H1 (cell line): Measurements from ENCODE around the gene BTBD9. TPM values are rescaled to one million over a fixed set of nuclear protein-coding genes. Genes with fewer than 3 reads are reported as not detected.

Experiments used
- CTCF ChIA-PET: fragments of 300-600 bp; sonication (Branson Sonifier 250); formaldehyde crosslinking; loops from one replicate; lab custom pipeline; 2021; ENCODE audit not compliant: partially characterized antibody; lab: Charles Lee
- POLR2A ChIA-PET: fragments of 300-600 bp; sonication (Branson Sonifier 250); formaldehyde crosslinking; loops from one replicate; lab custom pipeline; 2021; ENCODE audit warnings: inconsistent platforms; ENCODE audit not compliant: partially characterized antibody; lab: Charles Lee
- DNase-seq, 2 experiments: peaks; one replicate each; pipeline versions ENCODE4 v3.0.0 to v3.0.0-alpha.2; 2010 to 2022; ENCODE audit warnings: low spot score in 2 of 2, low read depth in 1 of 2, mixed read lengths in 1 of 2
- FAIRE-seq: peaks from 2 replicates; lab custom pipeline; 2011; peaks lifted over from hg19 to GRCh38; lab: Jason Lieb, UNC
- H2AFZ ChIP-seq: 2 replicates; pipeline ENCODE4 v1.8.1; 2012; ENCODE audit warnings: low read length, inconsistent platforms
- H2AK5ac ChIP-seq: 2 replicates; pipeline ENCODE4 v1.6.1; 2013; ENCODE audit warnings: low read depth, low read length
- H2BK120ac ChIP-seq: replicated peaks from 2 replicates; pipeline ENCODE3; 2013; ENCODE audit warnings: low read depth, low read length, inconsistent platforms
- H2BK12ac ChIP-seq: 2 replicates; pipeline ENCODE4 v1.6.1; 2013; ENCODE audit warnings: low read depth, low read length
- H2BK15ac ChIP-seq: 2 replicates; pipeline ENCODE4 v1.6.1; 2013; ENCODE audit warnings: low read length
- H2BK20ac ChIP-seq: 2 replicates; pipeline ENCODE4 v1.6.1; 2013; ENCODE audit warnings: low read length
- H2BK5ac ChIP-seq: 2 replicates; pipeline ENCODE4 v1.6.1; 2013; ENCODE audit warnings: low read depth, low read length
- H3K14ac ChIP-seq: 2 replicates; pipeline ENCODE4 v1.6.1; 2013; ENCODE audit warnings: inconsistent platforms; ENCODE audit not compliant: insufficient read length
- H3K18ac ChIP-seq: 2 replicates; pipeline ENCODE4 v1.6.1; 2013; ENCODE audit warnings: low read length; ENCODE audit errors: extremely low read depth
- H3K23ac ChIP-seq: 2 replicates; pipeline ENCODE4 v1.6.1; 2013; ENCODE audit warnings: inconsistent platforms; ENCODE audit not compliant: insufficient read length
- H3K23me2 ChIP-seq: 2 replicates; pipeline ENCODE4 v1.6.1; 2013; ENCODE audit warnings: low read depth, low read length
- H3K27ac ChIP-seq: 2 replicates; pipeline ENCODE4 v1.6.1; 2011; ENCODE audit warnings: low read depth, low read length, inconsistent platforms
- H3K27me3 ChIP-seq, 4 experiments: replicated peaks in 1 of 4; 1 replicate in 1 of 4; 2 replicates in 3 of 4; pipeline versions ENCODE4 v1.6.1 to v1.8.1; 2011 to 2013; ENCODE audit warnings: low read length in 3 of 4, mild to moderate bottlenecking in 3 of 4, inconsistent platforms in 2 of 4, mixed read lengths in 2 of 4, moderate library complexity in 1 of 4; ENCODE audit not compliant: control insufficient read depth in 3 of 4, insufficient read depth in 3 of 4; ENCODE audit errors: extremely low read depth in 1 of 4
- H3K36me3 ChIP-seq, 4 experiments: 2 replicates each; pipeline versions ENCODE4 v1.6.1 to v1.8.1; 2011 to 2013; ENCODE audit warnings: mild to moderate bottlenecking in 4 of 4, low read length in 3 of 4, moderate library complexity in 2 of 4, control low read depth in 1 of 4, inconsistent platforms in 1 of 4; ENCODE audit not compliant: insufficient read depth in 4 of 4, control insufficient read depth in 2 of 4
- H3K4ac ChIP-seq: replicated peaks from 2 replicates; pipeline ENCODE3; 2013; ENCODE audit warnings: low read length, low read depth, mixed read lengths, inconsistent platforms; ENCODE audit not compliant: insufficient read length
- H3K4me1 ChIP-seq, 4 experiments: replicated peaks in 1 of 4; 1 replicate in 1 of 4; 2 replicates in 3 of 4; pipeline versions ENCODE4 v1.6.1 to v1.8.1; 2011 to 2013; ENCODE audit warnings: low read length in 3 of 4, inconsistent platforms in 2 of 4, mixed read lengths in 1 of 4; ENCODE audit not compliant: insufficient read depth in 4 of 4, control insufficient read depth in 3 of 4
- H3K4me2 ChIP-seq, 2 experiments: 2 replicates each; pipeline versions ENCODE4 v1.6.1 to v1.8.1; 2011 to 2013; ENCODE audit warnings: low read depth in 2 of 2, low read length in 2 of 2, control low read depth in 1 of 2, inconsistent platforms in 1 of 2, mild to moderate bottlenecking in 1 of 2; ENCODE audit not compliant: insufficient read depth in 1 of 2
- H3K4me3 ChIP-seq, 4 experiments: fragments of 200-600, 300-600 bp in 1 of 4; sonication (generic), shearing (Covaris generic), sonication (Bioruptor Twin) in 1 of 4; 2 replicates each; pipeline versions ENCODE4 v1.5.1 to v1.8.1; 2011 to 2016; ENCODE audit warnings: low read length in 4 of 4, low read depth in 3 of 4, control low read depth in 2 of 4, inconsistent platforms in 2 of 4, mild to moderate bottlenecking in 2 of 4, mixed read lengths in 1 of 4, moderate library complexity in 1 of 4; ENCODE audit not compliant: insufficient read depth in 2 of 4; ENCODE audit errors: extremely low read depth in 1 of 4
- H3K56ac ChIP-seq: replicated peaks from 2 replicates; pipeline ENCODE3; 2013; ENCODE audit warnings: low read depth, mild to moderate bottlenecking, mixed read lengths, low read length, inconsistent platforms; ENCODE audit not compliant: insufficient read length
- H3K79me1 ChIP-seq: 2 replicates; pipeline ENCODE4 v1.6.1; 2013; ENCODE audit warnings: low read depth, low read length, control low read depth
- H3K79me2 ChIP-seq, 2 experiments: 2 replicates each; pipeline versions ENCODE4 v1.6.1 to v1.8.1; 2012 to 2013; ENCODE audit warnings: low read length in 2 of 2, mild to moderate bottlenecking in 2 of 2, inconsistent platforms in 1 of 2; ENCODE audit not compliant: insufficient read depth in 2 of 2, control insufficient read depth in 1 of 2
- H3K9ac ChIP-seq, 4 experiments: replicated peaks in 1 of 4; 1 replicate in 1 of 4; 2 replicates in 3 of 4; pipeline versions ENCODE4 v1.6.1 to v1.8.1; 2011 to 2013; ENCODE audit warnings: low read depth in 3 of 4, low read length in 3 of 4, control low read depth in 2 of 4, mild to moderate bottlenecking in 2 of 4, moderate library complexity in 2 of 4, inconsistent platforms in 1 of 4; ENCODE audit errors: extremely low read depth in 1 of 4
- H3K9me3 ChIP-seq, 2 experiments: 2 replicates each; pipeline versions ENCODE4 v1.6.1 to v1.8.1; 2012 to 2013; ENCODE audit warnings: mild to moderate bottlenecking in 2 of 2, moderate library complexity in 2 of 2, control low read depth in 1 of 2, inconsistent platforms in 1 of 2, low read depth in 1 of 2, low read length in 1 of 2, mixed read lengths in 1 of 2; ENCODE audit not compliant: insufficient read depth in 2 of 2
- H4K20me1 ChIP-seq, 2 experiments: replicated peaks in 1 of 2; 2 replicates each; pipeline versions ENCODE3 to v1.8.1; 2011 to 2013; ENCODE audit warnings: inconsistent platforms in 2 of 2, low read length in 2 of 2, mild to moderate bottlenecking in 1 of 2; ENCODE audit not compliant: insufficient read depth in 2 of 2, control insufficient read depth in 1 of 2
- H4K5ac ChIP-seq: 2 replicates; pipeline ENCODE4 v1.6.1; 2013; ENCODE audit warnings: low read length, low read depth, mixed read lengths, inconsistent platforms; ENCODE audit not compliant: insufficient read length
- H4K8ac ChIP-seq: 2 replicates; pipeline ENCODE4 v1.8.0; 2013; ENCODE audit warnings: mild to moderate bottlenecking, moderate library complexity, low read length, inconsistent platforms; ENCODE audit not compliant: insufficient read depth; ENCODE audit errors: extremely low read depth
- H4K91ac ChIP-seq: replicated peaks from 2 replicates; pipeline ENCODE3; 2013; ENCODE audit warnings: low read length, mixed read lengths, inconsistent platforms; ENCODE audit not compliant: insufficient read length
- CREB1 ChIP-seq: IDR thresholded peaks from 2 replicates; pipeline ENCODE4 v1.6.1; 2012; ENCODE audit warnings: inconsistent platforms
- EP300 ChIP-seq, 2 experiments: IDR thresholded peaks; 1 replicate in 1 of 2; 2 replicates in 1 of 2; pipeline ENCODE4 v1.6.1; 2011 to 2012; ENCODE audit warnings: low read depth in 2 of 2, low read length in 2 of 2, mild to moderate bottlenecking in 2 of 2, borderline replicate concordance in 1 of 2, inconsistent platforms in 1 of 2, moderate library complexity in 1 of 2
- HDAC2 ChIP-seq, 2 experiments: fragments of 300-600 bp in 1 of 2; sonication (generic) in 1 of 2; IDR thresholded peaks; 2 replicates each; pipeline ENCODE4 v1.6.1; 2011 to 2012; ENCODE audit warnings: low read depth in 2 of 2, low read length in 2 of 2, mild to moderate bottlenecking in 2 of 2, moderate library complexity in 2 of 2, borderline replicate concordance in 1 of 2, inconsistent platforms in 1 of 2
- MAFK ChIP-seq: IDR thresholded peaks from 2 replicates; pipeline ENCODE4 v1.6.1; 2012; ENCODE audit warnings: low read depth, mild to moderate bottlenecking, improper control_type of control experiment, low read length
- POU5F1 ChIP-seq: IDR thresholded peaks from 2 replicates; pipeline ENCODE4 v1.6.1; 2011; ENCODE audit warnings: low read depth, mild to moderate bottlenecking, low read length, moderate library complexity
- WGBS, 2 experiments: shearing (Covaris generic) in 1 of 2; methylation state at CpG; one replicate each; pipeline versions ENCODE4 v1.1.6 to v1.1.7; 2013 to 2015; ENCODE audit warnings: low lambda C conversion rate in 2 of 2, mixed read lengths in 2 of 2, inconsistent platforms in 1 of 2, low coverage in 1 of 2, missing lambda C conversion rate in 1 of 2; ENCODE audit not compliant: insufficient replicate concordance in 2 of 2, insufficient coverage in 1 of 2, insufficient read length in 1 of 2; ENCODE audit errors: extremely low coverage in 1 of 2, missing lambda C conversion rate in 1 of 2; 5-methylcytosine and 5-hydroxymethylcytosine counted together
- polyA plus RNA-seq, 7 experiments: library from polyadenylated mRNA; depleted of rRNA in 3 of 7; stranded (reverse) in 5 of 7; unstranded in 2 of 7; fragments of >200 nt in 5 of 7; fragments of 200-250 nt in 2 of 7; gene quantifications; 1 replicate in 5 of 7; 2 replicates in 1 of 7; 4 replicates in 1 of 7; pipeline versions ENCODE4 v1.2.1 to v1.2.3, GENCODE V29; 2011 to 2013; ENCODE audit warnings: missing spikeins in 2 of 7, mixed read lengths in 2 of 7
- total RNA-seq: library from RNA; stranded (reverse); fragmentation: NEBNext Ultra II Directional; extraction: Animal tissue kit (Norgen Biotek cat#: 25700); gene quantifications from 2 replicates; pipeline ENCODE4 v1.2.1, GENCODE V29; 2021

Gene BTBD9
- total and polyA plus RNA-seq, 2 of the 8 experiments (the other 6 are each of a cell fraction or from before 2014, with no cell fraction given) = 0.92 to 4.1 TPM

GRCh38 chr6:38370653-38371601, 268.8 kb downstream of the BTBD9 start:
- H3K56ac ChIP-seq = no peak overlapping the region
- no peaks in the 10 kb centered on the region for H3K23me2 ChIP-seq
- POLR2A ChIA-PET = no interaction called here
- no peak for DNase-seq
- no peak overlapping the region for H4K5ac ChIP-seq
- no peaks in the 10 kb centered on the region for H3K79me1 ChIP-seq
- H4K8ac ChIP-seq = no peak overlapping the region
- H2AK5ac ChIP-seq = no peak overlapping the region
- H2BK20ac ChIP-seq = no peak overlapping the region
- no peak overlapping the region for H3K9ac ChIP-seq
- H3K4me2 ChIP-seq = no peak overlapping the region
- H3K27ac ChIP-seq = no peak overlapping the region
- CTCF ChIA-PET = no interaction called here
- no peak overlapping the region for H2AFZ ChIP-seq
- no peak overlapping the region for H3K14ac ChIP-seq
- 87% methylated on average over 8 of the region's 8 CpGs; no CpG with 5 or more reads in 1 of the 2 experiments for WGBS, 2 experiments
- H2BK120ac ChIP-seq = no peak overlapping the region
- H2BK12ac ChIP-seq = no peak overlapping the region
- no peak overlapping the region for H3K4ac ChIP-seq
- no peak overlapping the region for H3K18ac ChIP-seq
- H3K36me3 ChIP-seq = no peaks in the 10 kb centered on the region
- H4K91ac ChIP-seq = no peak overlapping the region
- no peaks in the 10 kb centered on the region for H4K20me1 ChIP-seq
- no peak overlapping the region for H2BK15ac ChIP-seq
- H2BK5ac ChIP-seq = 0 out of 2 replicates have a peak overlapping the region, but pooled peaks have one; percentile 13
- H3K9me3 ChIP-seq = no peaks in the 10 kb centered on the region
- TF ChIP-seq CREB1 (no peak), POU5F1 (no peak), MAFK (no peak), EP300 (IDR thresholded peaks at IDR 0.05; ENCODE audit: borderline replicate concordance in 1 of 2, low read depth in 2 of 2, low read length in 2 of 2) (no peak), HDAC2 (IDR thresholded peaks at IDR 0.05; ENCODE audit: borderline replicate concordance in 1 of 2, low read depth in 2 of 2, low read length in 2 of 2) (no peak)
- H3K4me1 ChIP-seq = no peaks in the 10 kb centered on the region
- H3K4me3 ChIP-seq = no peak overlapping the region
- FAIRE-seq = no peak
- no peaks in the 10 kb centered on the region for H3K79me2 ChIP-seq
- no peak overlapping the region for H3K23ac ChIP-seq
- H3K27me3 ChIP-seq = no peaks in the 10 kb centered on the region
